AG10803 (cell line): ENCODE results near the gene TNC.

Experiments used
- DNase-seq: peaks from one replicate; pipeline ENCODE4 v3.0.0; 2010; ENCODE audit warnings: low read depth
- H3K4me3 ChIP-seq: 2 replicates; pipeline ENCODE4 v1.5.1; 2011; ENCODE audit warnings: mild to moderate bottlenecking, low read length, control low read depth
- TF ChIP-seq, protein P1 (sequence below): conservative IDR thresholded peaks from 2 replicates; pipeline ENCODE4 v1.5.1; 2011; ENCODE audit warnings: mild to moderate bottlenecking, low read length, control low read depth, inconsistent platforms

TNC gene

DNA sequence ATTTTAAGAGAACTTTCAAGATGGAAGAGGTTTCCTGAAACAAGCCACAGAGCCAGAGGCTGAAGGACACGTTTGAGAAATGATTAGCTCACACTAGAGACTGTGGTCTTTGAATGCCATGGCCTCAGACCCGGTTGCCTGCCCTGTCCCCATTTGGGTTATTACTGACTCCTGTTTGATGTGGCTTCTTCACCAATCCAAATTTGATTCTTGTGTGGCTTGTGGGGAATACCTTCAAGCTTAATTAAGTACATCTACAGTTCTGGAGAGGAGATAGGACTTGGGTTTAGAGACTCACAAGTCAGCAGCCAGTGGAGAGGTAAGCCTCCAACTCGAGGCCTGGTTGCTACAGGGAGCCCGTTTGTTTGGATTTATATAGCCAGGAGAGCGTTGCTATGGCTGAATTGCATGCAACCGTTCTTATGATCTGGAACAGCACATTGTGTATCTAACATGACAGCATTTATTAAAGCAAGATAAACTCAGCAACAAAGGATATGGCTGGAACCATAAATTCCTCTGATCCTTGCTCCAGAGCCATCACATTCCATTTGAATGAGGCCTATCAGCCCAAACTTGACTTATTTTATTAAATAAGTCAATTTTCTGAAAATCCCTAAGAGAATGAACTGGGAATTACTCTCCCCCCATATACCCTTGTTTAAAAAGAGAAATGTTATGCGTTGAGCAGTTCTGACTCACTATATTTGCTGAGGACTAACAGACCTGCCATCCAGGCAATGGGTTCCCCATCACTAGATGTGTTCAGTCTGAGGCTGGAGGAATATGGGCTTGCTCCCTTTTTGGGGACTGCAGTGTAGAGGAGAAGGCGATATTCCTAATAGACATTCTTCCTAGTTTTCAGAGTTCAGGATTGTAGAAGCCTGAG, 99.2 kb downstream of the TNC start:
- peak; percentile 92 for DNase-seq

DNA sequence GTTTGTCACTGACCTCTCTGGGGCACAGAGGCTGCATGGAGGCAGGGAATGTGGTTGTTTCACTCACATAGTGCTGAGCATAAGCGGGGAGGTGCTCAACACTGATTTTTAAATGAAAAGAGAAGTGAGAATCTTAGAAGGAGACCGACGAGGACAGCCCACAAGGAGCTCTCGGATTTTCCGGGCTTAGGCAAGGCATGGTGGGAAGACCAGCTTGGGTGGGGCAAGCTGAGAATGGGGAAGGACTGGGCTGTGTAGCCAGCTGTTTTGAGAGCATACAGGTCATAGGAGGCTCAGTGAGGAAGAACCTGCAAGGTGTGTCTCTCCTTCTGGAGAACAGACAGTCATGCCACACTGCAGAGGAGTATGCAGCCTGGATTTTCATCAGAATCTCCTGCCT, 101.6 kb downstream of the TNC start:
- TF ChIP-seq, protein P1, sequence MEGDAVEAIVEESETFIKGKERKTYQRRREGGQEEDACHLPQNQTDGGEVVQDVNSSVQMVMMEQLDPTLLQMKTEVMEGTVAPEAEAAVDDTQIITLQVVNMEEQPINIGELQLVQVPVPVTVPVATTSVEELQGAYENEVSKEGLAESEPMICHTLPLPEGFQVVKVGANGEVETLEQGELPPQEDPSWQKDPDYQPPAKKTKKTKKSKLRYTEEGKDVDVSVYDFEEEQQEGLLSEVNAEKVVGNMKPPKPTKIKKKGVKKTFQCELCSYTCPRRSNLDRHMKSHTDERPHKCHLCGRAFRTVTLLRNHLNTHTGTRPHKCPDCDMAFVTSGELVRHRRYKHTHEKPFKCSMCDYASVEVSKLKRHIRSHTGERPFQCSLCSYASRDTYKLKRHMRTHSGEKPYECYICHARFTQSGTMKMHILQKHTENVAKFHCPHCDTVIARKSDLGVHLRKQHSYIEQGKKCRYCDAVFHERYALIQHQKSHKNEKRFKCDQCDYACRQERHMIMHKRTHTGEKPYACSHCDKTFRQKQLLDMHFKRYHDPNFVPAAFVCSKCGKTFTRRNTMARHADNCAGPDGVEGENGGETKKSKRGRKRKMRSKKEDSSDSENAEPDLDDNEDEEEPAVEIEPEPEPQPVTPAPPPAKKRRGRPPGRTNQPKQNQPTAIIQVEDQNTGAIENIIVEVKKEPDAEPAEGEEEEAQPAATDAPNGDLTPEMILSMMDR: no peak

More for the DNA sequence above, 99.2 kb downstream of the TNC start:
- TF ChIP-seq, protein P1: no peak
- no peak overlapping the region for H3K4me3 ChIP-seq

DNA sequence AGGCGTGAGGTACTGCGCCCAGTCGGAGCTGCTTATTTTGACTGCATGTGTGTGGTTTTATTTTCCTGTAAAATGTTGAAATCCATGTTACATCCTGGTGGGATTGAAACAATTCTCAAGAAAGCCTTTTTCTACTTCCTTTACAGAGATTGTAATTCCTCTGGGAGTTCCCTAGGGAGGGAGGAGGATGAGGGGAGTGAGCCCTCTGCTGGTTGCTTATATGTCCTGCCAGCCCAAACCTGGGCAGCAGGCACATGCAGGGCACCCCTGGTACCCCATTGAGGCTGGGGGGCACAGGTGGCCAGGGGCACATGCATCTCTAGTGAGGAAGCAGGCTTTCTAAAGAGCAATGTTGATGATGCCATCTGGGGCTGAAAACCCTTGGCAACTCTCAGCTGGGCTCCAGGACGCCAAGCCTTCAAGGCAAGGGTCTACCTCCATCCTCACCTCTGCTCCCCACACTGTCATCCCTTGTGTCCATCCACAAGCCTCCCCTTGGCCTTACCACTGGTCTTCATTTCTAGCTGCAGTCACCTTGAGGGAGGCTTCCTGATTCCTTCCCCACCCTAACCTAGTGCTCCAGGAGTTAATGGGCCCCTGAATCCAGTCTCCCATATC, 102.8 kb downstream of the TNC start:
- TF ChIP-seq, protein P1: peak; percentile 74
- no peak overlapping the region for H3K4me3 ChIP-seq
- DNase-seq: peak; percentile 69

More for the DNA sequence above, 101.6 kb downstream of the TNC start:
- no peak for DNase-seq
- no peak overlapping the region for H3K4me3 ChIP-seq

DNA sequence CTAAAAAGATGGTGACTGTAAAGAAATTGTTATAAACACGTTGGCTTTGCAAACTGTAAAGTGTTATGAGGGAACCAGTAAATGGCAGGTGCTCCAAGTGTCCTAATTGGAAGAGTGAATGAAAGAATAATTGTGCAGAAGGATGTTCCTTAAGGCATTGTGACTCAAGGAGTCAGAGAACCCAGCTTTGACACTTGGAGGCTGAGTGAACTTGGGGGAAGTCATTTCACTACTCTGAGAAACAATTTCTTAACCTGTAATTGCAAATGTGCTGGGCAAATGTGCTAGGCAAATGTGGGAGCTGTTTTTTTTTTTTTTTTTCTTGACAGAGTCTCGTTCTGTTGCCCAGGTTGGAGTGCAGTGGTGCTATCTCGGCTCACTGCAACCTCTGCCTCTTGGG, 103.5 kb downstream of the TNC start:
- no peak overlapping the region for H3K4me3 ChIP-seq
- TF ChIP-seq, protein P1: no peak
- no peak for DNase-seq

DNA sequence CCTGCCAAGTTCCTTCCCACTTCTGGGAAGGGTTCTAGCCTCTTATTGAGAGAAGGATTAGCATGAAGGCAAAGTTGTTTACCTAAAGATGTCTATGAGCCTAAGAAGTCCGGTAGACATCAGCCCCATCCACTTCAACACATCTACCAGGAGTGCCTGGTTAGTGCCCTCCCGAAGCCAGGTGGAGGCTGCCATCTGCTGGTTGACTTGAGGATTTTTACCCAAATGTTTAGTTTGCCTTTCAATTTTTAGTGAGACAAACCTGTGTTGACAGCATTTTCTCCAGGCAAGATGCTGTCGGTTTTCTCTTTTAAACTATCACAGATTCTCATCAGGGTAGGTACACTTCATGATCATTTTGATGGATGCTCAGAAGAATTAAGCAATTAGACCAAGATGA, 104.0 kb downstream of the TNC start:
- DNase-seq: peak; percentile 82
- TF ChIP-seq, protein P1: peak; percentile 89
- no peak overlapping the region for H3K4me3 ChIP-seq

DNA sequence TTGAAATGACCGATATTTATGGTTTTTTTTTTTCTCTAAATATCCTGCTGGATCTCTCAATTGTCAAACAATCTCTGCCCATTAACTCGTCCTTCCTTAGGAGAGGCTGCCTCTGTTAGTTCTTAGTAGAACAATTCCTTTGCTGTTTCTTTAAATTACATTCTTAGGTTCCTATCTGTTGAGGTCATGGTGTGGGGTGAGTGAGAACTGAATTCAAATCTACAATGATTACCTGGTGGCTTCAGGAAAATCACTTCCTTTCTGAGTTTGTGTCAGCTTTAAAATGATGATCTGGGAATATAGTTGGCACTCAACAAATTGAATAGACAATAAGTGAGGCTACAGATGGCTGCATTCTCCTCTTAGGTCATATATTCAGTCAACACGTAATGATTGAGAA, 105.5 kb downstream of the TNC start:
- H3K4me3 ChIP-seq: no peak overlapping the region
- no peak for DNase-seq
- TF ChIP-seq, protein P1: no peak

DNA sequence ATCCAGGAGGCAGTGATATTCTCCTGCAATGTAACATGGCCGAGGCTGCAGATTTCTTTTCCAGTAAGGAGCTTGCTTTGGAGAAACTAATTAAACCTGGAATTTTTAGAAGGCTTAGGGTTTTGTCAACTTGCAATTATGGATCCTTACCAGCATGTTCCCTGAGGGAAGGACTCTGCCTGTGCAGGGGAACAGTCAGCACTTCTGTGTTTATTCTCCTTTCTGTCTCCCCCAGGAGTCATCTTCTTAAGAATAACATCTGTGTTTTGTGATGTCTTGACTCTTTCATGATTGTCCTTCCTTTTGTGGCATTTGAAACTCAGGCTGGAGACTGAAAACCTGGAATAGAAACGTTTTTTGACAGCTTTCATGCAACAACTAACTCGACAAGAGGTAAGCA, 107.1 kb downstream of the TNC start:
- no peak overlapping the region for H3K4me3 ChIP-seq
- TF ChIP-seq, protein P1: no peak
- DNase-seq: no peak
